Keratinocyte (primary cell): ENCODE measurements around the gene NRP2. TPM values are rescaled to one million over a fixed set of nuclear protein-coding genes. Genes with fewer than 3 reads are reported as not detected.

Experiments
- DNase-seq: peaks from one replicate; pipeline ENCODE4 v3.0.0-alpha.2; 2011; ENCODE audit warnings: low read depth, missing footprints, low spot score
- FAIRE-seq: peaks from 2 replicates; lab custom pipeline; 2011; peaks lifted over from hg19 to GRCh38; lab: Jason Lieb, UNC
- H2AFZ ChIP-seq: 2 replicates; pipeline ENCODE4 v1.6.0; 2012; ENCODE audit warnings: low read length, control low read depth, inconsistent platforms; ENCODE audit not compliant: control insufficient read depth
- H3K27ac ChIP-seq: 2 replicates; pipeline ENCODE4 v1.5.1; 2011; ENCODE audit warnings: low read length; ENCODE audit not compliant: control insufficient read depth, insufficient read depth
- H3K27me3 ChIP-seq: 3 replicates; pipeline ENCODE4 v1.6.0; 2011; ENCODE audit warnings: low read length; ENCODE audit not compliant: control insufficient read depth, insufficient read depth; ENCODE audit errors: extremely low read depth
- H3K36me3 ChIP-seq, 2 experiments: 2 replicates in 1 of 2; 3 replicates in 1 of 2; pipeline ENCODE4 v1.5.1; 2011; ENCODE audit warnings: low read length in 2 of 2, mild to moderate bottlenecking in 1 of 2; ENCODE audit not compliant: control insufficient read depth in 2 of 2, insufficient read depth in 2 of 2; ENCODE audit errors: extremely low read depth in 1 of 2
- H3K4me1 ChIP-seq: 3 replicates; pipeline ENCODE4 v1.5.1; 2011; ENCODE audit warnings: low read length; ENCODE audit not compliant: control insufficient read depth, insufficient read depth; ENCODE audit errors: extremely low read depth
- H3K4me2 ChIP-seq: 3 replicates; pipeline ENCODE4 v1.6.0; 2011; ENCODE audit warnings: low read depth, low read length; ENCODE audit not compliant: control insufficient read depth, insufficient read depth; ENCODE audit errors: extremely low read depth
- H3K4me3 ChIP-seq, 3 experiments: fragments of 200-600 bp in 1 of 3; sonication (generic) in 1 of 3; 2 replicates in 2 of 3; 3 replicates in 1 of 3; pipeline ENCODE4 v1.5.1; 2011 to 2016; ENCODE audit warnings: low read length in 3 of 3, mild to moderate bottlenecking in 3 of 3, control low read depth in 2 of 3, inconsistent platforms in 1 of 3, low read depth in 1 of 3, mixed read lengths in 1 of 3, mixed run types in 1 of 3, moderate library complexity in 1 of 3; ENCODE audit not compliant: control insufficient read depth in 2 of 3, insufficient read depth in 2 of 3; ENCODE audit errors: extremely low read depth in 1 of 3
- H3K79me2 ChIP-seq: 2 replicates; pipeline ENCODE4 v1.6.0; 2012; ENCODE audit warnings: low read length; ENCODE audit not compliant: control insufficient read depth, insufficient read depth
- H3K9ac ChIP-seq: 3 replicates; pipeline ENCODE4 v1.6.0; 2011; ENCODE audit warnings: low read length; ENCODE audit not compliant: control insufficient read depth, insufficient read depth; ENCODE audit errors: extremely low read depth
- H3K9me1 ChIP-seq: 3 replicates; pipeline ENCODE4 v1.6.0; 2011; ENCODE audit warnings: low read length; ENCODE audit not compliant: control insufficient read depth, insufficient read depth; ENCODE audit errors: extremely low read depth
- H3K9me3 ChIP-seq: 2 replicates; pipeline ENCODE4 v1.5.1; 2012; ENCODE audit warnings: low read depth, low read length; ENCODE audit not compliant: control insufficient read depth
- H4K20me1 ChIP-seq: 3 replicates; pipeline ENCODE4 v1.6.0; 2011; ENCODE audit warnings: low read length; ENCODE audit not compliant: control insufficient read depth, insufficient read depth; ENCODE audit errors: extremely low read depth
- EZH2 ChIP-seq: IDR thresholded peaks from one replicate; pipeline ENCODE4 v1.6.1; 2012; ENCODE audit warnings: inconsistent platforms, mild to moderate bottlenecking, low read length, moderate library complexity
- dilution Hi-C: fragments of 300-500 bp; cut with MboI; formaldehyde crosslinking; loops from one replicate; pipeline ENCODE4 v1.7.0; 2020; ENCODE audit warnings: low sequenced_read_pairs; ENCODE audit not compliant: extremely low pct_ligation_motif_present
- polyA plus RNA-seq, 5 experiments: library from polyadenylated mRNA; depleted of rRNA in 3 of 5; stranded (reverse) in 3 of 5; stranded (forward) in 1 of 5; unstranded in 1 of 5; fragments of >200 nt; gene quantifications; 1 replicate in 1 of 5; 2 replicates in 3 of 5; 3 replicates in 1 of 5; pipeline versions ENCODE4 v1.2.1 to v1.2.3, GENCODE V29; 2011 to 2012; ENCODE audit warnings: missing spikeins in 2 of 5, low read depth in 1 of 5, low replicate concordance in 1 of 5
- TF ChIP-seq, protein P1 (sequence below), 3 experiments: IDR thresholded peaks in 1 of 3; conservative IDR thresholded peaks in 1 of 3; optimal IDR thresholded peaks in 1 of 3; 2 replicates in 2 of 3; 3 replicates in 1 of 3; pipeline versions ENCODE3 to v1.5.1; 2011; ENCODE audit warnings: low read length in 3 of 3, mild to moderate bottlenecking in 3 of 3, moderate library complexity in 2 of 3, control low read depth in 1 of 3, inconsistent platforms in 1 of 3; ENCODE audit not compliant: insufficient read depth in 2 of 3; ENCODE audit errors: extremely low read depth in 1 of 3

NRP2 gene
- polyA plus RNA-seq, 1 donor (not counting 4 experiments of a cell fraction or from before 2014, with no cell fraction given), result 20.6 TPM

DNA sequence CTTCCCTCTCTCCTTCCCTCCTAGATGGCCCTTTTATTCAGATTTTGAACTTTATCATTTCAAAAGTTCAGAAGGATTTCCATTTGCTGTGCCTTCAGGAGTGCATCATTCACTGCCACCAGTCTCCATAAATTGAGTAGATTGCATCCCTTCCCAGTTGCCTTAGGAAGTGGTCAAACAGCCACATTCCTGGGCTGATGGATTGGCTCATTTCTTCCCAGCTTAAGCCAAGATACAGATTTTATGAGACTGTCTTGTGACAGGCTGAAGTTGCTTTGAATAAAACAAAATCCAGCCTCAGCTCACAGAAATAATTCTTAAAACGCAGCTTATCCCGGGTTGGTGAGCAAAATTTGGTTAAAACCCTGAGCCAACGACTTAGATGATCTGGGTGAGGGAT lies 9.8 kb downstream of the NRP2 start:
- DNase-seq, result no peak
- Histone ChIP-seq H3K4me2 (no peak overlapping the region), H3K27ac (no peak overlapping the region)

DNA sequence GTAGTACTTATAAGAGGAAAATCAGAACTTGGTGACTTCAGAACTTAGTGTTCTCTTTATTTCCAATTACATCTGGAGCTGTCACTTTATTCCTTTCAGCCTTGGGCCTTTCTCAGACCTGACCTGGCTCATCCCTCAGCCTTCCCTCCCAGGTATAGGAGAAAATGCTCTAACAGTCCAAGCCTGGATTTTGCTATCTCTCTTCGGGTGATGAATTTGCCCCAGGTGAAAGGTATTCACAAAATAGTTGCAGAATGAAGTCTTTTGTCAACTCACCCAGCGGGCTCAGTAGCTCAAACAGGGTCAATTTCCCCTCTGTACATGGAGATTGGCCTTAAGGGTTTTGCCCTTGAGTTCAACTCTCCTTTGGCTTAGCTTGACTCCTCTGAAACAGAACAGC lies 12.0 kb downstream of the NRP2 start:
- no peaks in the 10 kb centered on the region for H3K4me1 ChIP-seq
- FAIRE-seq (no peak), DNase-seq (no peak)
- H3K9me1 ChIP-seq, result peaks cover 2% of the 10 kb centered on the region
- no peak overlapping the region for H3K4me3 ChIP-seq
- H4K20me1 ChIP-seq, result peaks cover 2% of the 10 kb centered on the region
- no peaks in the 10 kb centered on the region for H3K27me3 ChIP-seq
- no peak overlapping the region for H3K27ac ChIP-seq
- no peak overlapping the region for H3K4me2 ChIP-seq
- dilution Hi-C loops, result no loop called here
- H3K9ac ChIP-seq, result no peak overlapping the region
- no peaks in the 10 kb centered on the region for H3K36me3 ChIP-seq
- TF ChIP-seq, protein P1, sequence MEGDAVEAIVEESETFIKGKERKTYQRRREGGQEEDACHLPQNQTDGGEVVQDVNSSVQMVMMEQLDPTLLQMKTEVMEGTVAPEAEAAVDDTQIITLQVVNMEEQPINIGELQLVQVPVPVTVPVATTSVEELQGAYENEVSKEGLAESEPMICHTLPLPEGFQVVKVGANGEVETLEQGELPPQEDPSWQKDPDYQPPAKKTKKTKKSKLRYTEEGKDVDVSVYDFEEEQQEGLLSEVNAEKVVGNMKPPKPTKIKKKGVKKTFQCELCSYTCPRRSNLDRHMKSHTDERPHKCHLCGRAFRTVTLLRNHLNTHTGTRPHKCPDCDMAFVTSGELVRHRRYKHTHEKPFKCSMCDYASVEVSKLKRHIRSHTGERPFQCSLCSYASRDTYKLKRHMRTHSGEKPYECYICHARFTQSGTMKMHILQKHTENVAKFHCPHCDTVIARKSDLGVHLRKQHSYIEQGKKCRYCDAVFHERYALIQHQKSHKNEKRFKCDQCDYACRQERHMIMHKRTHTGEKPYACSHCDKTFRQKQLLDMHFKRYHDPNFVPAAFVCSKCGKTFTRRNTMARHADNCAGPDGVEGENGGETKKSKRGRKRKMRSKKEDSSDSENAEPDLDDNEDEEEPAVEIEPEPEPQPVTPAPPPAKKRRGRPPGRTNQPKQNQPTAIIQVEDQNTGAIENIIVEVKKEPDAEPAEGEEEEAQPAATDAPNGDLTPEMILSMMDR (optimal IDR thresholded peaks at IDR 0.05 in 1 of 3, IDR thresholded peaks at IDR 0.05 in 1 of 3, conservative IDR thresholded peaks at IDR 0.05 in 1 of 3; ENCODE audit: extremely low read depth in 1 of 3, insufficient read depth in 2 of 3, low read length in 3 of 3), result no peak
- no peak for TF ChIP-seq EZH2
- H3K9me3 ChIP-seq, result no peaks in the 10 kb centered on the region
- H3K79me2 ChIP-seq, result peaks cover 51% of the 10 kb centered on the region
- H2AFZ ChIP-seq, result no peak overlapping the region

More for the DNA sequence above, 9.8 kb downstream of the NRP2 start:
- no peak overlapping the region for H3K4me3 ChIP-seq
- H3K9me1 ChIP-seq, result peaks cover 2% of the 10 kb centered on the region
- TF ChIP-seq, protein P1 (optimal IDR thresholded peaks at IDR 0.05 in 1 of 3, IDR thresholded peaks at IDR 0.05 in 1 of 3, conservative IDR thresholded peaks at IDR 0.05 in 1 of 3; ENCODE audit: extremely low read depth in 1 of 3, insufficient read depth in 2 of 3, low read length in 3 of 3), result no peak
- no peak for TF ChIP-seq EZH2
- dilution Hi-C loops, result no loop called here
- peaks cover 14% of the 10 kb centered on the region for H3K4me1 ChIP-seq
- H3K36me3 ChIP-seq, result no peaks in the 10 kb centered on the region
- H3K27me3 ChIP-seq, result no peaks in the 10 kb centered on the region
- no peaks in the 10 kb centered on the region for H3K9me3 ChIP-seq
- H3K9ac ChIP-seq, result no peak overlapping the region
- H3K79me2 ChIP-seq, result peaks cover 70% of the 10 kb centered on the region
- FAIRE-seq, result no peak
- H2AFZ ChIP-seq, result no peak overlapping the region
- H4K20me1 ChIP-seq, result peaks cover 2% of the 10 kb centered on the region
